H1 (cell line): ENCODE measurements around the gene NAA50. TPM values are rescaled to one million over a fixed set of nuclear protein-coding genes. Genes with fewer than 3 reads are reported as not detected.

Source experiments
- CTCF ChIA-PET: fragments of 300-600 bp; sonication (Branson Sonifier 250); formaldehyde crosslinking; loops from one replicate; lab custom pipeline; 2021; ENCODE audit not compliant: partially characterized antibody; lab: Charles Lee
- POLR2A ChIA-PET: fragments of 300-600 bp; sonication (Branson Sonifier 250); formaldehyde crosslinking; loops from one replicate; lab custom pipeline; 2021; ENCODE audit warnings: inconsistent platforms; ENCODE audit not compliant: partially characterized antibody; lab: Charles Lee
- DNase-seq, 2 experiments: peaks; one replicate each; pipeline versions ENCODE4 v3.0.0 to v3.0.0-alpha.2; 2010 to 2022; ENCODE audit warnings: low spot score in 2 of 2, low read depth in 1 of 2, mixed read lengths in 1 of 2
- FAIRE-seq: peaks from 2 replicates; lab custom pipeline; 2011; peaks lifted over from hg19 to GRCh38; lab: Jason Lieb, UNC
- H2AFZ ChIP-seq: 2 replicates; pipeline ENCODE4 v1.8.1; 2012; ENCODE audit warnings: low read length, inconsistent platforms
- H2AK5ac ChIP-seq: 2 replicates; pipeline ENCODE4 v1.6.1; 2013; ENCODE audit warnings: low read depth, low read length
- H2BK120ac ChIP-seq: replicated peaks from 2 replicates; pipeline ENCODE3; 2013; ENCODE audit warnings: low read depth, low read length, inconsistent platforms
- H2BK12ac ChIP-seq: 2 replicates; pipeline ENCODE4 v1.6.1; 2013; ENCODE audit warnings: low read depth, low read length
- H2BK15ac ChIP-seq: 2 replicates; pipeline ENCODE4 v1.6.1; 2013; ENCODE audit warnings: low read length
- H2BK20ac ChIP-seq: 2 replicates; pipeline ENCODE4 v1.6.1; 2013; ENCODE audit warnings: low read length
- H2BK5ac ChIP-seq: 2 replicates; pipeline ENCODE4 v1.6.1; 2013; ENCODE audit warnings: low read depth, low read length
- H3K14ac ChIP-seq: 2 replicates; pipeline ENCODE4 v1.6.1; 2013; ENCODE audit warnings: inconsistent platforms; ENCODE audit not compliant: insufficient read length
- H3K18ac ChIP-seq: 2 replicates; pipeline ENCODE4 v1.6.1; 2013; ENCODE audit warnings: low read length; ENCODE audit errors: extremely low read depth
- H3K23ac ChIP-seq: 2 replicates; pipeline ENCODE4 v1.6.1; 2013; ENCODE audit warnings: inconsistent platforms; ENCODE audit not compliant: insufficient read length
- H3K23me2 ChIP-seq: 2 replicates; pipeline ENCODE4 v1.6.1; 2013; ENCODE audit warnings: low read depth, low read length
- H3K27ac ChIP-seq: 2 replicates; pipeline ENCODE4 v1.6.1; 2011; ENCODE audit warnings: low read depth, low read length, inconsistent platforms
- H3K27me3 ChIP-seq, 4 experiments: replicated peaks in 1 of 4; 1 replicate in 1 of 4; 2 replicates in 3 of 4; pipeline versions ENCODE4 v1.6.1 to v1.8.1; 2011 to 2013; ENCODE audit warnings: low read length in 3 of 4, mild to moderate bottlenecking in 3 of 4, inconsistent platforms in 2 of 4, mixed read lengths in 2 of 4, moderate library complexity in 1 of 4; ENCODE audit not compliant: control insufficient read depth in 3 of 4, insufficient read depth in 3 of 4; ENCODE audit errors: extremely low read depth in 1 of 4
- H3K36me3 ChIP-seq, 4 experiments: 2 replicates each; pipeline versions ENCODE4 v1.6.1 to v1.8.1; 2011 to 2013; ENCODE audit warnings: mild to moderate bottlenecking in 4 of 4, low read length in 3 of 4, moderate library complexity in 2 of 4, control low read depth in 1 of 4, inconsistent platforms in 1 of 4; ENCODE audit not compliant: insufficient read depth in 4 of 4, control insufficient read depth in 2 of 4
- H3K4ac ChIP-seq: replicated peaks from 2 replicates; pipeline ENCODE3; 2013; ENCODE audit warnings: low read length, low read depth, mixed read lengths, inconsistent platforms; ENCODE audit not compliant: insufficient read length
- H3K4me1 ChIP-seq, 4 experiments: replicated peaks in 1 of 4; 1 replicate in 1 of 4; 2 replicates in 3 of 4; pipeline versions ENCODE4 v1.6.1 to v1.8.1; 2011 to 2013; ENCODE audit warnings: low read length in 3 of 4, inconsistent platforms in 2 of 4, mixed read lengths in 1 of 4; ENCODE audit not compliant: insufficient read depth in 4 of 4, control insufficient read depth in 3 of 4
- H3K4me2 ChIP-seq, 2 experiments: 2 replicates each; pipeline versions ENCODE4 v1.6.1 to v1.8.1; 2011 to 2013; ENCODE audit warnings: low read depth in 2 of 2, low read length in 2 of 2, control low read depth in 1 of 2, inconsistent platforms in 1 of 2, mild to moderate bottlenecking in 1 of 2; ENCODE audit not compliant: insufficient read depth in 1 of 2
- H3K4me3 ChIP-seq, 4 experiments: fragments of 200-600, 300-600 bp in 1 of 4; sonication (generic), shearing (Covaris generic), sonication (Bioruptor Twin) in 1 of 4; 2 replicates each; pipeline versions ENCODE4 v1.5.1 to v1.8.1; 2011 to 2016; ENCODE audit warnings: low read length in 4 of 4, low read depth in 3 of 4, control low read depth in 2 of 4, inconsistent platforms in 2 of 4, mild to moderate bottlenecking in 2 of 4, mixed read lengths in 1 of 4, moderate library complexity in 1 of 4; ENCODE audit not compliant: insufficient read depth in 2 of 4; ENCODE audit errors: extremely low read depth in 1 of 4
- H3K56ac ChIP-seq: replicated peaks from 2 replicates; pipeline ENCODE3; 2013; ENCODE audit warnings: low read depth, mild to moderate bottlenecking, mixed read lengths, low read length, inconsistent platforms; ENCODE audit not compliant: insufficient read length
- H3K79me1 ChIP-seq: 2 replicates; pipeline ENCODE4 v1.6.1; 2013; ENCODE audit warnings: low read depth, low read length, control low read depth
- H3K79me2 ChIP-seq, 2 experiments: 2 replicates each; pipeline versions ENCODE4 v1.6.1 to v1.8.1; 2012 to 2013; ENCODE audit warnings: low read length in 2 of 2, mild to moderate bottlenecking in 2 of 2, inconsistent platforms in 1 of 2; ENCODE audit not compliant: insufficient read depth in 2 of 2, control insufficient read depth in 1 of 2
- H3K9ac ChIP-seq, 4 experiments: replicated peaks in 1 of 4; 1 replicate in 1 of 4; 2 replicates in 3 of 4; pipeline versions ENCODE4 v1.6.1 to v1.8.1; 2011 to 2013; ENCODE audit warnings: low read depth in 3 of 4, low read length in 3 of 4, control low read depth in 2 of 4, mild to moderate bottlenecking in 2 of 4, moderate library complexity in 2 of 4, inconsistent platforms in 1 of 4; ENCODE audit errors: extremely low read depth in 1 of 4
- H3K9me3 ChIP-seq, 2 experiments: 2 replicates each; pipeline versions ENCODE4 v1.6.1 to v1.8.1; 2012 to 2013; ENCODE audit warnings: mild to moderate bottlenecking in 2 of 2, moderate library complexity in 2 of 2, control low read depth in 1 of 2, inconsistent platforms in 1 of 2, low read depth in 1 of 2, low read length in 1 of 2, mixed read lengths in 1 of 2; ENCODE audit not compliant: insufficient read depth in 2 of 2
- H4K20me1 ChIP-seq, 2 experiments: replicated peaks in 1 of 2; 2 replicates each; pipeline versions ENCODE3 to v1.8.1; 2011 to 2013; ENCODE audit warnings: inconsistent platforms in 2 of 2, low read length in 2 of 2, mild to moderate bottlenecking in 1 of 2; ENCODE audit not compliant: insufficient read depth in 2 of 2, control insufficient read depth in 1 of 2
- H4K5ac ChIP-seq: 2 replicates; pipeline ENCODE4 v1.6.1; 2013; ENCODE audit warnings: low read length, low read depth, mixed read lengths, inconsistent platforms; ENCODE audit not compliant: insufficient read length
- H4K8ac ChIP-seq: 2 replicates; pipeline ENCODE4 v1.8.0; 2013; ENCODE audit warnings: mild to moderate bottlenecking, moderate library complexity, low read length, inconsistent platforms; ENCODE audit not compliant: insufficient read depth; ENCODE audit errors: extremely low read depth
- H4K91ac ChIP-seq: replicated peaks from 2 replicates; pipeline ENCODE3; 2013; ENCODE audit warnings: low read length, mixed read lengths, inconsistent platforms; ENCODE audit not compliant: insufficient read length
- ATF3 ChIP-seq: IDR thresholded peaks from 2 replicates; pipeline ENCODE4 v1.6.1; 2011; ENCODE audit warnings: low read depth, mild to moderate bottlenecking, low read length; ENCODE audit not compliant: insufficient read depth
- CHD1 ChIP-seq: IDR thresholded peaks from 2 replicates; pipeline ENCODE4 v1.6.1; 2012; ENCODE audit warnings: low read depth, low read length, improper control_type of control experiment
- CTBP2 ChIP-seq: IDR thresholded peaks from 2 replicates; pipeline ENCODE4 v1.7.0; 2011; ENCODE audit warnings: borderline replicate concordance, mild to moderate bottlenecking, moderate library complexity, mixed read lengths, low read length; ENCODE audit not compliant: insufficient read depth, insufficient read length
- EGR1 ChIP-seq: IDR thresholded peaks from 2 replicates; pipeline ENCODE4 v1.6.1; 2011; ENCODE audit warnings: low read depth, low read length, borderline replicate concordance
- FOSL1 ChIP-seq: IDR thresholded peaks from 2 replicates; pipeline ENCODE4 v1.6.1; 2011; ENCODE audit warnings: mild to moderate bottlenecking, low read depth, low read length, moderate library complexity; ENCODE audit not compliant: insufficient read depth
- JUND ChIP-seq: IDR thresholded peaks from 2 replicates; pipeline ENCODE4 v1.6.1; 2011; ENCODE audit warnings: mild to moderate bottlenecking, improper control_type of control experiment, low read length
- KDM5A ChIP-seq: fragments of 200-600 bp; IDR thresholded peaks from 2 replicates; pipeline ENCODE4 v1.7.1; 2012; ENCODE audit warnings: mild to moderate bottlenecking, low read length, inconsistent platforms, mixed read lengths
- NRF1 ChIP-seq: IDR thresholded peaks from 2 replicates; pipeline ENCODE4 v1.6.1; 2011; ENCODE audit warnings: mild to moderate bottlenecking, low read depth, low read length, improper control_type of control experiment
- POLR2AphosphoS5 ChIP-seq: IDR thresholded peaks from 2 replicates; pipeline ENCODE4 v1.6.1; 2011; ENCODE audit warnings: low read depth, low read length
- RFX5 ChIP-seq: IDR thresholded peaks from 2 replicates; pipeline ENCODE4 v1.6.1; 2011; ENCODE audit warnings: low read depth, low read length, improper control_type of control experiment, borderline replicate concordance
- SP1 ChIP-seq: IDR thresholded peaks from 2 replicates; pipeline ENCODE4 v1.6.1; 2011; ENCODE audit warnings: low read depth, low read length
- SP4 ChIP-seq: IDR thresholded peaks from 2 replicates; pipeline ENCODE4 v1.6.1; 2012; ENCODE audit warnings: low read length, inconsistent platforms
- WGBS, 2 experiments: shearing (Covaris generic) in 1 of 2; methylation state at CpG; one replicate each; pipeline versions ENCODE4 v1.1.6 to v1.1.7; 2013 to 2015; ENCODE audit warnings: low lambda C conversion rate in 2 of 2, mixed read lengths in 2 of 2, inconsistent platforms in 1 of 2, low coverage in 1 of 2, missing lambda C conversion rate in 1 of 2; ENCODE audit not compliant: insufficient replicate concordance in 2 of 2, insufficient coverage in 1 of 2, insufficient read length in 1 of 2; ENCODE audit errors: extremely low coverage in 1 of 2, missing lambda C conversion rate in 1 of 2; 5-methylcytosine and 5-hydroxymethylcytosine counted together
- polyA plus RNA-seq, 7 experiments: library from polyadenylated mRNA; depleted of rRNA in 3 of 7; stranded (reverse) in 5 of 7; unstranded in 2 of 7; fragments of >200 nt in 5 of 7; fragments of 200-250 nt in 2 of 7; gene quantifications; 1 replicate in 5 of 7; 2 replicates in 1 of 7; 4 replicates in 1 of 7; pipeline versions ENCODE4 v1.2.1 to v1.2.3, GENCODE V29; 2011 to 2013; ENCODE audit warnings: missing spikeins in 2 of 7, mixed read lengths in 2 of 7
- total RNA-seq: library from RNA; stranded (reverse); fragmentation: NEBNext Ultra II Directional; extraction: Animal tissue kit (Norgen Biotek cat#: 25700); gene quantifications from 2 replicates; pipeline ENCODE4 v1.2.1, GENCODE V29; 2021

NAA50 gene
- total and polyA plus RNA-seq, 2 of the 8 experiments (the other 6 are each of a cell fraction or from before 2014, with no cell fraction given) = 46.6 to 231 TPM

DNA sequence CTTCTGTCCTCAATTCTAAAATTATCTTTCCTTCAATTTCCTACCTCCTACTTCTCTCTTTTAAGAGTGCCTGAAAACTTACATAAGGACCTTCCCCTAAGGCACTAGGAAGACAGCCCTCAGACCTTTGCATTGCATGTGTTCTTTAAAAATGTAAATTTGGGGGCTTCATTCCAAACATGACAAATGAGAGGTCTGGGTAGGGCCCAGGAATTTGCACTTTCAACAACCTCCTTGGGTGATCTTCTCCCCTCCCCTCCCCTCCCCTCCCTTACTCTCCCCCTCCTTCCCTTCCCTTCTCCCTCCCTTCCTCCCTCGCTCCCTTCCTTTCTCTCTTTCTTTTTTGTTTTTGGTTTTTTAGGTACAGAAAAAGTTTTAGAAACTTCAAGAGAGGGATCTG is 68.3 kb downstream of the NAA50 start:
- WGBS, 2 experiments = no CpG with 5 or more reads among the region's 1 CpG
- H3K56ac ChIP-seq = no peak overlapping the region
- TF ChIP-seq ATF3 (no peak), POLR2AphosphoS5 (no peak), EGR1 (peak; percentile 74), KDM5A (no peak), JUND (no peak), FOSL1 (no peak), CTBP2 (no peak), SP1 (peak; percentile 57; the same call in 1 of the 2 replicates), RFX5 (no peak), SP4 (no peak), CHD1 (no peak), NRF1 (no peak)

More for the DNA sequence above, 68.3 kb downstream of the NAA50 start:
- Histone ChIP-seq H3K9ac (no peak overlapping the region), H3K18ac (no peak overlapping the region), H3K27me3 (no peaks in the 10 kb centered on the region), H3K27ac (no peak overlapping the region), H3K79me1 (no peaks in the 10 kb centered on the region), H2AK5ac (no peak overlapping the region), H3K79me2 (peaks cover 0 to 2% of the 10 kb centered on the region in 2 experiments; a peak in 1 of 4 replicates), H4K5ac (no peak overlapping the region), H2AFZ (no peak overlapping the region), H3K4ac (no peak overlapping the region), H3K4me2 (peak overlapping the region; percentile 1 to 27; a peak in 2 of 4 replicates), H4K8ac (no peak overlapping the region), H3K23ac (no peak overlapping the region), H2BK5ac (0 out of 2 replicates have a peak overlapping the region, but pooled peaks have one; percentile 8), H4K91ac (no peak overlapping the region), H3K4me1 (peaks cover 0 to 4% (median 4%) of the 10 kb centered on the region in 4 experiments; a peak in 2 of 7 replicates), H3K4me3 (peak overlapping the region in 1 of 4 experiments; percentile 14; a peak in 1 of 8 replicates), H3K9me3 (no peaks in the 10 kb centered on the region), H3K23me2 (no peaks in the 10 kb centered on the region), H4K20me1 (no peaks in the 10 kb centered on the region), H2BK15ac (no peak overlapping the region), H2BK12ac (peak overlapping the region; percentile 43; the same call in 1 of the 2 replicates), H2BK120ac (no peak overlapping the region), H2BK20ac (no peak overlapping the region), H3K36me3 (peaks cover 0 to 5% (median 1%) of the 10 kb centered on the region in 4 experiments; a peak in 3 of 8 replicates), H3K14ac (no peak overlapping the region)
- DNase-seq = peak in 1 of 2 experiments; percentile 19
- ChIA-PET POLR2A (interaction anchor here (1.2 kb wide), 1 partner anchor 8 kb away, joined by 3 read pairs; no protein-coding TSS in a partner anchor), CTCF (no interaction called here)
- no peak for FAIRE-seq
